GM12878 (cell line): ENCODE measurements around the gene COPZ2. TPM values are rescaled to one million over a fixed set of nuclear protein-coding genes. Genes with fewer than 3 reads are reported as not detected.

Source experiments
- ATAC-seq: fragments of 200-7000 bp; cut with Tn5 transposase; 3 replicates; pipeline ENCODE4 v1.9.1; 2020; ENCODE audit warnings: mild to moderate bottlenecking, moderate library complexity
- BruUV-seq: library from RNA; stranded (reverse); fragments of 400-500 nt; replicated peaks from 2 replicates; lab custom pipeline; 2021; lab: Mats Ljungman, UMichigan
- CTCF ChIA-PET: fragments of 300-600 bp; sonication (Branson Sonifier 250); formaldehyde crosslinking; extraction: SDS; loops from one replicate; lab custom pipeline; 2021; ENCODE audit warnings: inconsistent platforms; lab: Yijun Ruan, JAX
- POLR2A ChIA-PET: fragments of 350-600 bp; formaldehyde crosslinking; extraction: SDS; loops from one replicate; lab custom pipeline; 2021; ENCODE audit warnings: inconsistent platforms; lab: Charles Lee
- RAD21 ChIA-PET: fragments of 300-600 bp; sonication (Branson Sonifier 250); formaldehyde crosslinking; loops from one replicate; lab custom pipeline; 2023; ENCODE audit warnings: antibody characterized with exemption; ENCODE audit not compliant: unreplicated experiment; lab: Charles Lee
- SMC1A ChIA-PET: fragments of 300-600 bp; sonication (Branson Sonifier 250); formaldehyde crosslinking; loops from one replicate; lab custom pipeline; 2023; ENCODE audit not compliant: unreplicated experiment, uncharacterized antibody; lab: Charles Lee
- DNase-seq: peaks from one replicate; pipeline ENCODE4 v3.0.0-alpha.2; 2011; ENCODE audit warnings: low read depth, low spot score
- FAIRE-seq: peaks from 3 replicates; lab custom pipeline; 2011; peaks lifted over from hg19 to GRCh38; lab: Jason Lieb, UNC
- H2AFZ ChIP-seq: 2 replicates; pipeline ENCODE4 v1.6.0; 2011; ENCODE audit warnings: low read depth, low read length, control low read depth; ENCODE audit not compliant: control insufficient read depth
- H3K27ac ChIP-seq: 2 replicates; pipeline ENCODE4 v1.5.1; 2011; ENCODE audit warnings: control low read depth; ENCODE audit not compliant: control insufficient read depth, insufficient read depth
- H3K27me3 ChIP-seq, 2 experiments: replicated peaks in 1 of 2; 2 replicates each; pipeline versions ENCODE4 v1.6.0 to v1.6.1; 2011; ENCODE audit warnings: low read length in 1 of 2; ENCODE audit not compliant: control insufficient read depth in 2 of 2, insufficient read depth in 2 of 2
- H3K36me3 ChIP-seq, 2 experiments: 2 replicates each; pipeline ENCODE4 v1.5.1; 2011; ENCODE audit warnings: low read length in 1 of 2; ENCODE audit not compliant: control insufficient read depth in 2 of 2, insufficient read depth in 2 of 2
- H3K4me1 ChIP-seq: 2 replicates; pipeline ENCODE4 v1.6.1; 2011; ENCODE audit warnings: mild to moderate bottlenecking, low read length, moderate library complexity, mixed read lengths; ENCODE audit not compliant: control insufficient read depth, insufficient read depth
- H3K4me2 ChIP-seq: 2 replicates; pipeline ENCODE4 v1.6.0; 2011; ENCODE audit warnings: control low read depth; ENCODE audit not compliant: control insufficient read depth, insufficient read depth
- H3K4me3 ChIP-seq: fragments of 200-600 bp; sonication (generic); 2 replicates; pipeline ENCODE4 v1.5.1; 2016
- H3K79me2 ChIP-seq: 2 replicates; pipeline ENCODE4 v1.6.0; 2011; ENCODE audit warnings: low read length; ENCODE audit not compliant: control insufficient read depth, insufficient read depth
- H3K9ac ChIP-seq: 2 replicates; pipeline ENCODE4 v1.8.0; 2011; ENCODE audit warnings: low read length, control low read depth, mixed read lengths; ENCODE audit not compliant: control insufficient read depth, insufficient read depth
- H3K9me3 ChIP-seq: replicated peaks from 3 replicates; pipeline ENCODE4 v1.5.1; 2011; ENCODE audit warnings: mild to moderate bottlenecking, low read length; ENCODE audit not compliant: control insufficient read depth, insufficient read depth
- H4K20me1 ChIP-seq: 2 replicates; pipeline ENCODE4 v1.6.0; 2011; ENCODE audit not compliant: control insufficient read depth, insufficient read depth
- BACH1 ChIP-seq: fragments of 450-650 bp; IDR thresholded peaks from 2 replicates; pipeline ENCODE4 v1.6.1; 2017; ENCODE audit warnings: mild to moderate bottlenecking, borderline replicate concordance
- BMI1 ChIP-seq: fragments of 450-650 bp; IDR thresholded peaks from 2 replicates; pipeline ENCODE4 v1.6.1; 2016; ENCODE audit warnings: mild to moderate bottlenecking, moderate library complexity, borderline replicate concordance
- CREB1 ChIP-seq: IDR thresholded peaks from 2 replicates; pipeline ENCODE4 v1.6.1; 2012; ENCODE audit warnings: low read depth, mild to moderate bottlenecking, inconsistent platforms
- DPF2 ChIP-seq: fragments of 450-650 bp; IDR thresholded peaks from 2 replicates; pipeline ENCODE4 v1.6.1; 2017; ENCODE audit warnings: mild to moderate bottlenecking
- EED ChIP-seq: sonication (generic); IDR thresholded peaks from 2 replicates; pipeline ENCODE4 v1.6.1; 2016; ENCODE audit warnings: antibody characterized with exemption, low read depth
- HDGF ChIP-seq: fragments of 450-650 bp; IDR thresholded peaks from 2 replicates; pipeline ENCODE4 v1.6.1; 2016; ENCODE audit warnings: antibody characterized with exemption
- IKZF1 ChIP-seq: fragments of 450-650 bp; conservative IDR thresholded peaks from 2 replicates; pipeline ENCODE4 v1.6.1; 2017; ENCODE audit warnings: antibody characterized with exemption, mild to moderate bottlenecking
- SUZ12 ChIP-seq: fragments of 200-600 bp; sonication (generic); IDR thresholded peaks from one replicate; pipeline ENCODE4 v1.6.1; 2018; ENCODE audit warnings: antibody characterized with exemption, mild to moderate bottlenecking; ENCODE audit not compliant: unreplicated experiment
- TAF1 ChIP-seq: IDR thresholded peaks from 2 replicates; pipeline ENCODE4 v1.6.1; 2011; ENCODE audit warnings: mild to moderate bottlenecking, low read depth, low read length, borderline replicate concordance
- ZNF274 ChIP-seq: IDR thresholded peaks from one replicate; pipeline ENCODE4 v1.8.0; 2011; ENCODE audit not compliant: insufficient read length, insufficient read depth
- ZNF384 ChIP-seq: IDR thresholded peaks from 2 replicates; pipeline ENCODE4 v1.6.1; 2012; ENCODE audit warnings: low read depth, mild to moderate bottlenecking, low read length, improper control_type of control experiment, borderline replicate concordance
- ZNF622 ChIP-seq: fragments of 450-650 bp; IDR thresholded peaks from 2 replicates; pipeline ENCODE4 v1.6.1; 2017; ENCODE audit warnings: mild to moderate bottlenecking, inconsistent platforms
- WGBS: methylation state at CpG from one replicate; pipeline ENCODE4 v1.1.6; 2016; ENCODE audit warnings: low lambda C conversion rate; ENCODE audit not compliant: insufficient replicate concordance, insufficient coverage; ENCODE audit errors: missing lambda C conversion rate; 5-methylcytosine and 5-hydroxymethylcytosine counted together
- in situ Hi-C: fragments of 300-500 bp; cut with MboI; formaldehyde crosslinking; loops from 9 replicates; pipeline ENCODE4 v1.14.3; 2018; ENCODE audit warnings: mixed read lengths
- intact Hi-C: fragments of 100-400 bp; cut with micrococcal nuclease; formaldehyde crosslinking; loops from one replicate; pipeline ENCODE4 v1.14.2; 2022; ENCODE audit not compliant: unreplicated experiment
- polyA plus RNA-seq, 11 experiments: library from polyadenylated mRNA; depleted of rRNA in 4 of 11; unstranded in 6 of 11; stranded (reverse) in 5 of 11; fragments of >200 nt; fragmentation: Nextera tagmentation in 4 of 11; fragmentation: Illumina TruSeq in 1 of 11; extraction: Ambion mirVana in 4 of 11; extraction: Trizol in 1 of 11; gene quantifications; 1 replicate in 1 of 11; 2 replicates in 10 of 11; pipeline versions ENCODE4 v1.2.1 to v1.2.3, GENCODE V29; 2011 to 2016; ENCODE audit warnings: inconsistent platforms in 2 of 11, missing spikeins in 2 of 11, low read depth in 1 of 11
- total RNA-seq, 4 experiments: library from RNA; depleted of rRNA in 3 of 4; stranded (reverse); fragments of >200 nt in 3 of 4; fragmentation: Illumina TruSeq in 1 of 4; extraction: Trizol in 1 of 4; gene quantifications; 2 replicates each; pipeline versions ENCODE4 v1.2.1 to v1.2.3, GENCODE V29; 2013 to 2021
- TF ChIP-seq, protein P1 (sequence below): fragments of 450-650 bp; formaldehyde crosslinking; IDR thresholded peaks from 2 replicates; pipeline ENCODE4 v1.4.0; 2022; ENCODE audit warnings: mild to moderate bottlenecking, moderate library complexity
- TF ChIP-seq, protein P2 (sequence below): fragments of 450-650 bp; IDR thresholded peaks from 2 replicates; pipeline ENCODE4 v1.6.1; 2016; ENCODE audit warnings: mild to moderate bottlenecking
- TF ChIP-seq, protein P3 (sequence below): fragments of 450-650 bp; IDR thresholded peaks from 2 replicates; pipeline ENCODE4 v1.6.1; 2018; ENCODE audit warnings: borderline replicate concordance, mild to moderate bottlenecking; ENCODE audit not compliant: partially characterized antibody

Gene COPZ2
- total and polyA plus RNA-seq, 10 of the 15 experiments (the other 5 are each of a cell fraction or from before 2014, with no cell fraction given) = 0.20 to 4.3 (median 2.6) TPM

DNA sequence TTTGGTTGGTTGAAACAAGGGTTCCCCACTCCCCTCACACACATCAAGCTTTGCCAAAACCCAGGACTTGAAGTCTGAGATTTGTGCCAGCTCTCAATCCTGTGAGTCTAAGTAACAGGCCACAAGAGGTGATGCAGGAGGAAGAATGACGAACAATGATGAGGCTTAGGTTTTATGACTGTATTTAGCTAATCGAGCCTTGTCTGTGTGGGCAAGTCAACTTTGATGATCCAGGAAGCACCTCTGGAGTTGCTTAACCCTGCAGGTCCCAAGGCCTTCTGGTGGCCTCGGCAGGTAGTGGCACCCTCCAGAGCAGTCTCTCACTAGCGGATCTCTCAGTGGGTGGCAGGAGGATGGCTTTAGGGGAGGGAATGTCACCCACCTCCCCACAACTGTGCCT is 38.0 kb downstream of the COPZ2 start (continued):
- TF ChIP-seq, protein P1, sequence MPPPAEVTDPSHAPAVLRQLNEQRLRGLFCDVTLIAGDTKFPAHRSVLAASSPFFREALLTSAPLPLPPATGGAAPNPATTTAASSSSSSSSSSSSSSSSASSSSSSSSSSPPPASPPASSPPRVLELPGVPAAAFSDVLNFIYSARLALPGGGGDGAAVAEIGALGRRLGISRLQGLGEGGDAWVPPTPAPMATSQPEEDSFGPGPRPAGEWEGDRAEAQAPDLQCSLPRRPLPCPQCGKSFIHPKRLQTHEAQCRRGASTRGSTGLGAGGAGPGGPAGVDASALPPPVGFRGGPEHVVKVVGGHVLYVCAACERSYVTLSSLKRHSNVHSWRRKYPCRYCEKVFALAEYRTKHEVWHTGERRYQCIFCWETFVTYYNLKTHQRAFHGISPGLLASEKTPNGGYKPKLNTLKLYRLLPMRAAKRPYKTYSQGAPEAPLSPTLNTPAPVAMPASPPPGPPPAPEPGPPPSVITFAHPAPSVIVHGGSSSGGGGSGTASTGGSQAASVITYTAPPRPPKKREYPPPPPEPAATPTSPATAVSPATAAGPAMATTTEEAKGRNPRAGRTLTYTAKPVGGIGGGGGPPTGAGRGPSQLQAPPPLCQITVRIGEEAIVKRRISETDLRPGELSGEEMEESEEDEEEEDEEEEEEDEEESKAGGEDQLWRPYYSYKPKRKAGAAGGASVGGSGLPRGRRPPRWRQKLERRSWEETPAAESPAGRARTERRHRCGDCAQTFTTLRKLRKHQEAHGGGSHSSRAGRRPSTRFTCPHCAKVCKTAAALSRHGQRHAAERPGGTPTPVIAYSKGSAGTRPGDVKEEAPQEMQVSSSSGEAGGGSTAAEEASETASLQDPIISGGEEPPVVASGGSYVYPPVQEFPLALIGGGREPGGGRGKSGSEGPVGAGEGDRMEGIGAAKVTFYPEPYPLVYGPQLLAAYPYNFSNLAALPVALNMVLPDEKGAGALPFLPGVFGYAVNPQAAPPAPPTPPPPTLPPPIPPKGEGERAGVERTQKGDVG (CRISPR knock-in tag) = no peak

DNA sequence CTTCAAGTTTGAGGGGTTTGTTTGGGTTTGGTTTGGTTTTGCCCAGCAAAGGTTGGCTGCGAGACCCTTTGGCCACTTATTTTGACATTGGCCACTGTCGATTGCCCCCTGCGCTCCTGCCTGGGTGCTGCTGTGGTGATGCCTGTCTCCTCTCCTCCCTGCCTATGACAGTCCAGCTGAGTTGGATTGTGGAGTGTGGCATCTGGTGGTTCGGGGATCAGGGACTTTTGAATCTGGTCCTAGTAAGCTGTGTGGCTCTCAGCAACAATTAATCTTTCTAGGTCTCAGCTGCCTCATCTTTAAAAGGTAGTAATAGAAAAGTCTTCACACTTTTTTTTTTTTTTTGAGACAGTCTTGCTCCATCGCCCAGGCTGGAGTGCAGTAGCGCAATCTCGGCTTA is 39.6 kb downstream of the COPZ2 start:
- Histone ChIP-seq H3K9me3 (no peaks in the 10 kb centered on the region), H3K4me1 (peaks cover 18% of the 10 kb centered on the region), H3K4me3 (no peak overlapping the region), H3K36me3 (no peaks in the 10 kb centered on the region), H3K9ac (no peak overlapping the region), H2AFZ (no peak overlapping the region), H3K79me2 (no peaks in the 10 kb centered on the region), H4K20me1 (no peaks in the 10 kb centered on the region), H3K27me3 (no peaks in the 10 kb centered on the region), H3K4me2 (no peak overlapping the region), H3K27ac (no peak overlapping the region)
- no TSS peak for BruUV-seq
- ChIA-PET SMC1A (interaction anchor here (9.5 kb wide), 1 partner anchor 18 kb away, joined by 97 read pairs; no protein-coding TSS in a partner anchor), POLR2A (no interaction called here), CTCF (interaction anchor here (4.7 to 8.5 kb wide), 2 partner anchors 13 to 49 kb away, joined by 23 to 59 read pairs; no protein-coding TSS in a partner anchor), RAD21 (interaction anchor here (0.7 to 2.2 kb wide), 2 partner anchors 19 to 55 kb away, joined by 3 to 6 read pairs; no protein-coding TSS in a partner anchor)
- 65% methylated on average over 7 of the region's 7 CpGs for WGBS
- FAIRE-seq (no peak), ATAC-seq (no peak), DNase-seq (no peak)
- in situ Hi-C loops = no loop called here
- intact Hi-C loops = no loop called here
- TF ChIP-seq, protein P2, sequence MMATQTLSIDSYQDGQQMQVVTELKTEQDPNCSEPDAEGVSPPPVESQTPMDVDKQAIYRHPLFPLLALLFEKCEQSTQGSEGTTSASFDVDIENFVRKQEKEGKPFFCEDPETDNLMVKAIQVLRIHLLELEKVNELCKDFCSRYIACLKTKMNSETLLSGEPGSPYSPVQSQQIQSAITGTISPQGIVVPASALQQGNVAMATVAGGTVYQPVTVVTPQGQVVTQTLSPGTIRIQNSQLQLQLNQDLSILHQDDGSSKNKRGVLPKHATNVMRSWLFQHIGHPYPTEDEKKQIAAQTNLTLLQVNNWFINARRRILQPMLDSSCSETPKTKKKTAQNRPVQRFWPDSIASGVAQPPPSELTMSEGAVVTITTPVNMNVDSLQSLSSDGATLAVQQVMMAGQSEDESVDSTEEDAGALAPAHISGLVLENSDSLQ = no peak
- no peak for TF ChIP-seq CREB1
- TF ChIP-seq, protein P3, sequence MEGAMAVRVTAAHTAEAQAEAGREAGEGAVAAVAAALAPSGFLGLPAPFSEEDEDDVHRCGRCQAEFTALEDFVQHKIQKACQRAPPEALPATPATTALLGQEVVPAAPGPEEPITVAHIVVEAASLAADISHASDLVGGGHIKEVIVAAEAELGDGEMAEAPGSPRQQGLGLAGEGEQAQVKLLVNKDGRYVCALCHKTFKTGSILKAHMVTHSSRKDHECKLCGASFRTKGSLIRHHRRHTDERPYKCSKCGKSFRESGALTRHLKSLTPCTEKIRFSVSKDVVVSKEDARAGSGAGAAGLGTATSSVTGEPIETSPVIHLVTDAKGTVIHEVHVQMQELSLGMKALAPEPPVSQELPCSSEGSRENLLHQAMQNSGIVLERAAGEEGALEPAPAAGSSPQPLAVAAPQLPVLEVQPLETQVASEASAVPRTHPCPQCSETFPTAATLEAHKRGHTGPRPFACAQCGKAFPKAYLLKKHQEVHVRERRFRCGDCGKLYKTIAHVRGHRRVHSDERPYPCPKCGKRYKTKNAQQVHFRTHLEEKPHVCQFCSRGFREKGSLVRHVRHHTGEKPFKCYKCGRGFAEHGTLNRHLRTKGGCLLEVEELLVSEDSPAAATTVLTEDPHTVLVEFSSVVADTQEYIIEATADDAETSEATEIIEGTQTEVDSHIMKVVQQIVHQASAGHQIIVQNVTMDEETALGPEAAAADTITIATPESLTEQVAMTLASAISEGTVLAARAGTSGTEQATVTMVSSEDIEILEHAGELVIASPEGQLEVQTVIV = no peak
- TF ChIP-seq IKZF1 = no peak
- no peak for TF ChIP-seq ZNF384
- no peak for TF ChIP-seq EED
- TF ChIP-seq BMI1 = no peak
- TF ChIP-seq ZNF622 = no peak
- no peak for TF ChIP-seq BACH1
- TF ChIP-seq ZNF274 = no peak
- TF ChIP-seq DPF2 = no peak
- TF ChIP-seq SUZ12 = no peak
- TF ChIP-seq TAF1 = no peak
- no peak for TF ChIP-seq HDGF
